A549 (cell line): Measurements from ENCODE around the gene ADCY7.

Experiments
- CTCF ChIP-seq: fragments of >200 bp; sonication (Bioruptor Twin); formaldehyde crosslinking; IDR thresholded peaks from 3 replicates; pipeline ENCODE4 v1.5.1; 2016
- ELK1 ChIP-seq: fragments of 150-350 bp; IDR thresholded peaks from 2 replicates; pipeline ENCODE4 v1.6.1; 2014; ENCODE audit warnings: low read depth, mild to moderate bottlenecking, low read length
- FOSL2 ChIP-seq, 2 experiments: fragments of 450-650 bp in 1 of 2; fragments of >200 bp in 1 of 2; sonication (Bioruptor Twin) in 1 of 2; formaldehyde crosslinking; IDR thresholded peaks; 2 replicates each; pipeline versions ENCODE4 v1.5.0 to v1.6.1; 2016 to 2020; ENCODE audit warnings: mild to moderate bottlenecking in 1 of 2, moderate library complexity in 1 of 2
- MAZ ChIP-seq: fragments of 150-350 bp; IDR thresholded peaks from 2 replicates; pipeline ENCODE4 v1.6.1; 2014; ENCODE audit warnings: antibody characterized with exemption, low read depth, low read length, borderline replicate concordance
- POLR2A ChIP-seq: IDR thresholded peaks from 2 replicates; pipeline ENCODE4 v1.6.1; 2012; ENCODE audit warnings: mild to moderate bottlenecking, low read length
- TF ChIP-seq, protein P1 (sequence below): fragments of 200-600 bp; sonication (generic); IDR thresholded peaks from 2 replicates; pipeline ENCODE4 v1.6.1; 2016; ENCODE audit warnings: antibody characterized with exemption, mild to moderate bottlenecking, moderate library complexity

DNA sequence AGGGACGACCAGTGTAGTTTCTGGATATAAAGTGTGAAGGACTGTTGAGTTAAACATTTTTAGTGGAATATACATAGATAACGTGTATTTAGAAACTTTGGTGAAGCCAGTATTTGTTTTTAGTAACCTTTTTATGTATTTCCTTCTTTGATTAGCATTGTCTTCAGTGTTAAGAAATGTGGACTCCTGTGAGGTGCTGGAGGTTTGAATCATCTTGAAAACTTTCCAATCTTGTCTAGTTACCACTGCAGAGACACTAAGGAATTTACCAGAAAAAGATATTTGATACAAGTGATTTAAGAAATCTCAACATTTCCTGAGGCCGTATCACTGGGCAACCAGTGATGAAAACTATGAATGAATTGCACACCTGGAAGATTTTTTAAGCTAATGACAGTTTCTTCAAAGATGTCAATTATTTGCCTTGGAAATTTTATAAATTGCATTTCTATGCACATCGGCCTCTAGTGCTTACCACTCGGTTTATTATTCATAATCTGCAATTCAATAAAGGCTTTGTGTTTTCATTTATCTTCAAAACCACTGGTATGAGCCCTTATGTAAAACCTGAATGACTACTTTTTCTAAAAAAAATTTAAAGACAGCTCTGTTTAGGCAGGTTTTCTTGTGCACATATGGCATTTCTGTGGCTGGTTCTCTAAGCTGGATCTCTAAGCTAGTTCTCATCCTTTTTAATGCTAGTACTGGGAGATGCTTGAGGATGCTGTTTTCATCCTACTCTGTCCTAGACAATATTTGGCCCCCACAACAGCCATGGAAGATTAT, 31.4 kb upstream of the ADCY7 start:
- TF ChIP-seq CTCF (no peak), MAZ (no peak), ELK1 (no peak), POLR2A (no peak), FOSL2 (IDR thresholded peaks at IDR 0.05) (no peak), FOSL2 (CRISPR knock-in tag; IDR thresholded peaks at IDR 0.05) (no peak)
- TF ChIP-seq, protein P1, sequence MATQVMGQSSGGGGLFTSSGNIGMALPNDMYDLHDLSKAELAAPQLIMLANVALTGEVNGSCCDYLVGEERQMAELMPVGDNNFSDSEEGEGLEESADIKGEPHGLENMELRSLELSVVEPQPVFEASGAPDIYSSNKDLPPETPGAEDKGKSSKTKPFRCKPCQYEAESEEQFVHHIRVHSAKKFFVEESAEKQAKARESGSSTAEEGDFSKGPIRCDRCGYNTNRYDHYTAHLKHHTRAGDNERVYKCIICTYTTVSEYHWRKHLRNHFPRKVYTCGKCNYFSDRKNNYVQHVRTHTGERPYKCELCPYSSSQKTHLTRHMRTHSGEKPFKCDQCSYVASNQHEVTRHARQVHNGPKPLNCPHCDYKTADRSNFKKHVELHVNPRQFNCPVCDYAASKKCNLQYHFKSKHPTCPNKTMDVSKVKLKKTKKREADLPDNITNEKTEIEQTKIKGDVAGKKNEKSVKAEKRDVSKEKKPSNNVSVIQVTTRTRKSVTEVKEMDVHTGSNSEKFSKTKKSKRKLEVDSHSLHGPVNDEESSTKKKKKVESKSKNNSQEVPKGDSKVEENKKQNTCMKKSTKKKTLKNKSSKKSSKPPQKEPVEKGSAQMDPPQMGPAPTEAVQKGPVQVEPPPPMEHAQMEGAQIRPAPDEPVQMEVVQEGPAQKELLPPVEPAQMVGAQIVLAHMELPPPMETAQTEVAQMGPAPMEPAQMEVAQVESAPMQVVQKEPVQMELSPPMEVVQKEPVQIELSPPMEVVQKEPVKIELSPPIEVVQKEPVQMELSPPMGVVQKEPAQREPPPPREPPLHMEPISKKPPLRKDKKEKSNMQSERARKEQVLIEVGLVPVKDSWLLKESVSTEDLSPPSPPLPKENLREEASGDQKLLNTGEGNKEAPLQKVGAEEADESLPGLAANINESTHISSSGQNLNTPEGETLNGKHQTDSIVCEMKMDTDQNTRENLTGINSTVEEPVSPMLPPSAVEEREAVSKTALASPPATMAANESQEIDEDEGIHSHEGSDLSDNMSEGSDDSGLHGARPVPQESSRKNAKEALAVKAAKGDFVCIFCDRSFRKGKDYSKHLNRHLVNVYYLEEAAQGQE = no peak
